ENCODE results near the gene MYO5A.
A peak's percentile ranks its signal among the peaks of the same experiment; 100 is the strongest.
"Not testable (repeated sequence)": the region's sequence is repeated elsewhere in the genome, so short reads cannot be mapped to it uniquely, and the experiment has no call there.

MYO5A gene

GRCh38 chr15:52528564-52529340 lies at the start of gene MYO5A:
MYO5A (minus strand) TSS chr15:52528880; CDS start chr15:52528806, 74 bp downstream.
- Histone ChIP-seq H3K4me3 (ENCODE audit: low read length, poor library complexity, severe bottlenecking) (peak within 1 kb of the TSS; percentile 92), H3F3A (ENCODE audit: low read depth) (no peaks in the 10 kb centered on the region), H3K4me1 (ENCODE audit: insufficient read depth, low read length, poor library complexity, severe bottlenecking) (peaks cover 34% of the 10 kb centered on the region), H3K9ac (ENCODE audit: low read depth, low read length, poor library complexity, severe bottlenecking) (peak within 1 kb of the TSS; percentile 79), H2AFZ (ENCODE audit: low read length) (peak within 1 kb of the TSS; percentile 96), H3K9me2 (replicated peaks; ENCODE audit: low read depth, low read length) (no peaks in the 10 kb centered on the region), H4K20me1 (ENCODE audit: insufficient read depth, low read length, poor library complexity, severe bottlenecking) (peaks cover 13% of the 10 kb centered on the region), H3K4me2 (ENCODE audit: low read depth, low read length, poor library complexity, severe bottlenecking) (peak within 1 kb of the TSS; percentile 96), H3K9me3 (ENCODE audit: insufficient read depth, low read depth, low read length) (no peaks in the 10 kb centered on the region), H3K79me2 (ENCODE audit: insufficient read depth, low read length) (peaks cover 35% of the 10 kb centered on the region), H3K36me3 (ENCODE audit: insufficient read depth, low read length) (no peaks in the 10 kb centered on the region), H3K27me3 (ENCODE audit: insufficient read depth, low read length, poor library complexity, severe bottlenecking) (no peaks in the 10 kb centered on the region)
- TF ChIP-seq, protein P1, sequence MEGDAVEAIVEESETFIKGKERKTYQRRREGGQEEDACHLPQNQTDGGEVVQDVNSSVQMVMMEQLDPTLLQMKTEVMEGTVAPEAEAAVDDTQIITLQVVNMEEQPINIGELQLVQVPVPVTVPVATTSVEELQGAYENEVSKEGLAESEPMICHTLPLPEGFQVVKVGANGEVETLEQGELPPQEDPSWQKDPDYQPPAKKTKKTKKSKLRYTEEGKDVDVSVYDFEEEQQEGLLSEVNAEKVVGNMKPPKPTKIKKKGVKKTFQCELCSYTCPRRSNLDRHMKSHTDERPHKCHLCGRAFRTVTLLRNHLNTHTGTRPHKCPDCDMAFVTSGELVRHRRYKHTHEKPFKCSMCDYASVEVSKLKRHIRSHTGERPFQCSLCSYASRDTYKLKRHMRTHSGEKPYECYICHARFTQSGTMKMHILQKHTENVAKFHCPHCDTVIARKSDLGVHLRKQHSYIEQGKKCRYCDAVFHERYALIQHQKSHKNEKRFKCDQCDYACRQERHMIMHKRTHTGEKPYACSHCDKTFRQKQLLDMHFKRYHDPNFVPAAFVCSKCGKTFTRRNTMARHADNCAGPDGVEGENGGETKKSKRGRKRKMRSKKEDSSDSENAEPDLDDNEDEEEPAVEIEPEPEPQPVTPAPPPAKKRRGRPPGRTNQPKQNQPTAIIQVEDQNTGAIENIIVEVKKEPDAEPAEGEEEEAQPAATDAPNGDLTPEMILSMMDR (conservative IDR thresholded peaks at IDR 0.05; ENCODE audit: low read length) = peak; percentile 19
- TF ChIP-seq EZH2phosphoT487 (IDR thresholded peaks at IDR 0.05; ENCODE audit: borderline replicate concordance) = no peak

GRCh38 chr15:52576692-52577091 lies 48.0 kb upstream of the MYO5A start:
- Histone ChIP-seq H3K79me2 (ENCODE audit: insufficient read depth, low read length) (no peaks in the 10 kb centered on the region), H3K4me3 (ENCODE audit: low read length, poor library complexity, severe bottlenecking) (no peak overlapping the region), H3K9ac (ENCODE audit: low read depth, low read length, poor library complexity, severe bottlenecking) (no peak overlapping the region), H3K9me2 (replicated peaks; ENCODE audit: low read depth, low read length) (no peaks in the 10 kb centered on the region), H4K20me1 (ENCODE audit: insufficient read depth, low read length, poor library complexity, severe bottlenecking) (no peaks in the 10 kb centered on the region), H3K4me2 (ENCODE audit: low read depth, low read length, poor library complexity, severe bottlenecking) (no peak overlapping the region), H3F3A (ENCODE audit: low read depth) (no peaks in the 10 kb centered on the region), H3K4me1 (ENCODE audit: insufficient read depth, low read length, poor library complexity, severe bottlenecking) (no peaks in the 10 kb centered on the region), H2AFZ (ENCODE audit: low read length) (no peak overlapping the region), H3K27me3 (ENCODE audit: insufficient read depth, low read length, poor library complexity, severe bottlenecking) (no peaks in the 10 kb centered on the region), H3K9me3 (ENCODE audit: insufficient read depth, low read depth, low read length) (no peaks in the 10 kb centered on the region), H3K36me3 (ENCODE audit: insufficient read depth, low read length) (no peaks in the 10 kb centered on the region)
- TF ChIP-seq EZH2phosphoT487 (IDR thresholded peaks at IDR 0.05; ENCODE audit: borderline replicate concordance) = no peak
- TF ChIP-seq, protein P1 (conservative IDR thresholded peaks at IDR 0.05; ENCODE audit: low read length) = no peak

DNA sequence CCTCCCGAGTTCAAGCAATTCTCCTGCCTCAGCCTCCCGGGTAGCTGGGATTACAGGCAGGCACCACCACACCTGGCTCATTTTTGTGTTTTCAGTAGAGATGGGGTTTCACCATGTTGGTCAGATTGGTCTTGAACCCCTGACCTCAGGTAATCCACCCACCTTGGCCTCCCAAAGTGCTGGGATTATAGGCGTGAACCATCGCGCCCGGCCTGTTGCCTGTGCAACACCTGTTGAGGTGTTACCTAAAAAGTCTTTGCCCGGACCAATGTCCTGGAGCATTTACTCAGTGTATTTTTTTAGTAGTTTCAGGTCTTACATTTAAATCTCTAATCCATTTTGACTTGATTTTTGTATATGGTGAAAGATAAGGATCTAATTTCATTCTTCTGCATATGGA lies 46.9 kb upstream of the MYO5A start:
- not testable (repeated sequence) for H2AFZ ChIP-seq (ENCODE audit: low read length); H3K27me3 ChIP-seq (ENCODE audit: insufficient read depth, low read length, poor library complexity, severe bottlenecking); H4K20me1 ChIP-seq (ENCODE audit: insufficient read depth, low read length, poor library complexity, severe bottlenecking); H3K9me2 ChIP-seq (replicated peaks; ENCODE audit: low read depth, low read length); H3K4me3 ChIP-seq (ENCODE audit: low read length, poor library complexity, severe bottlenecking); H3K9me3 ChIP-seq (ENCODE audit: insufficient read depth, low read depth, low read length); H3K4me2 ChIP-seq (ENCODE audit: low read depth, low read length, poor library complexity, severe bottlenecking); H3F3A ChIP-seq (ENCODE audit: low read depth); H3K36me3 ChIP-seq (ENCODE audit: insufficient read depth, low read length); H3K79me2 ChIP-seq (ENCODE audit: insufficient read depth, low read length); H3K9ac ChIP-seq (ENCODE audit: low read depth, low read length, poor library complexity, severe bottlenecking); H3K4me1 ChIP-seq (ENCODE audit: insufficient read depth, low read length, poor library complexity, severe bottlenecking)

DNA sequence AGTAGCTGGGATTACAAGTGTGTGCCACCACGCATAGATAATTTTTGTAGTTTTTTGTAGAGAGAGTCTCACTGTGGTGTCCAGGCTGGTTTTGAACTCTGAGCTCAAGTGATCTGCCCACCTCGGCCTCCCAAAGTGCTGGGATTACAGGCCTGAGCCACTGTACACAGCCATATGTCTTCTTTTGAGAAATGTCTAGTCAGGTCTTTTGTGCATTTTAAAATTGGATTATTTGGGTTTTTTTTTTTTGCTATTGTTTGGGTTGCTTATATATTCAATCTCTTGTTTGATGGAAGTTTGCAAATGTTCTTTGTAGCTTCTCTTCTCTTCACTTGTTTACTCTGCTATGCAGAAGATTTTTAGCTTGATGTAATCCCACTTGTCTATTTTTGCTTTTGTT lies 46.4 kb upstream of the MYO5A start:
- no peak overlapping the region for H3K9ac ChIP-seq (ENCODE audit: low read depth, low read length, poor library complexity, severe bottlenecking)
- H3K9me2 ChIP-seq (replicated peaks; ENCODE audit: low read depth, low read length) = no peaks in the 10 kb centered on the region
- no peaks in the 10 kb centered on the region for H4K20me1 ChIP-seq (ENCODE audit: insufficient read depth, low read length, poor library complexity, severe bottlenecking)
- TF ChIP-seq, protein P1 (conservative IDR thresholded peaks at IDR 0.05; ENCODE audit: low read length) = no peak
- no peak for TF ChIP-seq EZH2phosphoT487 (IDR thresholded peaks at IDR 0.05; ENCODE audit: borderline replicate concordance)
- no peaks in the 10 kb centered on the region for H3K9me3 ChIP-seq (ENCODE audit: insufficient read depth, low read depth, low read length)
- H3F3A ChIP-seq (ENCODE audit: low read depth) = 0 out of 2 replicates have a peak, but pooled peaks cover under 1% of the 10 kb centered on the region
- no peaks in the 10 kb centered on the region for H3K27me3 ChIP-seq (ENCODE audit: insufficient read depth, low read length, poor library complexity, severe bottlenecking)
- H3K79me2 ChIP-seq (ENCODE audit: insufficient read depth, low read length) = no peaks in the 10 kb centered on the region
- no peaks in the 10 kb centered on the region for H3K36me3 ChIP-seq (ENCODE audit: insufficient read depth, low read length)
- H3K4me3 ChIP-seq (ENCODE audit: low read length, poor library complexity, severe bottlenecking) = no peak overlapping the region
- H3K4me1 ChIP-seq (ENCODE audit: insufficient read depth, low read length, poor library complexity, severe bottlenecking) = no peaks in the 10 kb centered on the region
- H2AFZ ChIP-seq (ENCODE audit: low read length) = no peak overlapping the region
- H3K4me2 ChIP-seq (ENCODE audit: low read depth, low read length, poor library complexity, severe bottlenecking) = no peak overlapping the region

DNA sequence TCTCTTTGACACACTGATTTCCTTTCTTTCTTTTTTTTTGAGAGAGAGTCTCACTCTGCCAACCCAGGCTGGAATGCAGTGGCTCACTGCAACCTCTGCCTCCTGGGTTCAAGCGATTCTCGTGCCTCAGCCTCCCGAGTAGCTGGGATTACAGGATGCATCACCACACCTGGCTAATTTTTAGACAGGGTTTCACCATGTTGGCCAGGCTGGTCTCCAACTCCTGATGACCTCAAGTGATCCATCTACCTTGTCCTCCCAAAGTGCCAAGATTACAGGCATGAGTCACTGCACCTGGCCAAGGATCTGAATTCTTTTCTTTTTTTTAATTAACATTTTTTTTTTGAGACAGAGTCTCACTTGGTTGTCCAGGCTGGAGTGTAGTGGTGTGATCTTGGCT lies 45.9 kb upstream of the MYO5A start:
- H3K4me1 ChIP-seq (ENCODE audit: insufficient read depth, low read length, poor library complexity, severe bottlenecking); H3F3A ChIP-seq (ENCODE audit: low read depth); H4K20me1 ChIP-seq (ENCODE audit: insufficient read depth, low read length, poor library complexity, severe bottlenecking); H3K9ac ChIP-seq (ENCODE audit: low read depth, low read length, poor library complexity, severe bottlenecking); H3K27me3 ChIP-seq (ENCODE audit: insufficient read depth, low read length, poor library complexity, severe bottlenecking); H3K9me3 ChIP-seq (ENCODE audit: insufficient read depth, low read depth, low read length); H3K9me2 ChIP-seq (replicated peaks; ENCODE audit: low read depth, low read length); H3K79me2 ChIP-seq (ENCODE audit: insufficient read depth, low read length); H3K4me2 ChIP-seq (ENCODE audit: low read depth, low read length, poor library complexity, severe bottlenecking); H2AFZ ChIP-seq (ENCODE audit: low read length); H3K36me3 ChIP-seq (ENCODE audit: insufficient read depth, low read length); H3K4me3 ChIP-seq (ENCODE audit: low read length, poor library complexity, severe bottlenecking): not testable (repeated sequence)

All from Loucy (cell line).